Bronchial epithelial cell (primary cell): Measurements from ENCODE around the gene AP5S1. TPM values are rescaled to one million over a fixed set of nuclear protein-coding genes. Genes with fewer than 3 reads are reported as not detected.

ENCODE experiments used
- DNase-seq: peaks from one replicate; pipeline ENCODE4 v3.0.0-alpha.2; 2010; ENCODE audit warnings: low read depth
- FAIRE-seq: peaks from 2 replicates; lab custom pipeline; 2011; peaks lifted over from hg19 to GRCh38; lab: Jason Lieb, UNC
- H3K27me3 ChIP-seq: 2 replicates; pipeline ENCODE4 v1.5.1; 2011; ENCODE audit warnings: low read length; ENCODE audit not compliant: control insufficient read depth, insufficient read depth
- H3K36me3 ChIP-seq: 2 replicates; pipeline ENCODE4 v1.5.1; 2011; ENCODE audit warnings: low read length; ENCODE audit not compliant: control insufficient read depth, insufficient read depth
- H3K4me3 ChIP-seq: 2 replicates; pipeline ENCODE4 v1.5.1; 2011; ENCODE audit warnings: mild to moderate bottlenecking, low read depth, low read length, control low read depth
- total RNA-seq: library from RNA; depleted of rRNA; stranded (reverse); fragments of >200 nt; gene quantifications from 2 replicates; pipeline ENCODE4 v1.2.1, GENCODE V29; 2014
- TF ChIP-seq, protein P1 (sequence below): IDR thresholded peaks from 2 replicates; pipeline ENCODE4 v1.5.1; 2011; ENCODE audit warnings: mild to moderate bottlenecking, moderate library complexity, low read length, control low read depth, inconsistent platforms; ENCODE audit not compliant: insufficient read depth, severe bottlenecking

AP5S1 gene
- total RNA-seq, 1 donor from 2014 or later: 12.4 TPM

DNA sequence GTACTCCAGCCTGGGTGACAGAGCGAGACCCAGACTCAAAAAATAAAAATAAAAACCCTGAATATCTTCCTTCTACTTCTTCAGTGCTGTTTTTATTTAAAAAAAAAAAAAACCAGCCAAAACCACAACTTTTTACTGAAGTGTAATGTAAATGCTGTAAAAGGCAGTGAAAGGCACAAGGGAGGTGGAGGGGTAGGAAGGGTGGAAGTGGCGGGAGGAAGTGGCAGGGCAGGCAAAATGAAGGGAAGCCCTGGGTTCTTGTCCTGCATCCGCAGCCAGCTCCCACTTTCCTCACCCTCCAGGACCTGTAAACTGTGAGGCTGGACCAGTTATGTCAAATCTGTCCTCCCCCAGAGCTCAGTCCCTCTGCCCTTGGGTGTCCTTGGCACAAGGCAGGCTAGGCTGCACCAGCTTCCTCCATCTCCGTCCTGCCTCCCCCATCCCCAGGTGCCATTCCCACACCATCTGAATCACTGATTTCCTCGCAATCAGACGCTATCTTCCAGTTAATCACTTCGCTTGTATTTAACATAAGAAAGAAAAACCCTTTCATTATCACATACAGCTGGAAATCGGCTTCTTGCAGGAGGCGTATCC is 55.1 kb downstream of the AP5S1 start:
- FAIRE-seq (no peak), DNase-seq (no peak)
- Histone ChIP-seq H3K36me3 (peaks cover 3% of the 10 kb centered on the region), H3K27me3 (no peaks in the 10 kb centered on the region), H3K4me3 (no peak overlapping the region)
- TF ChIP-seq, protein P1, sequence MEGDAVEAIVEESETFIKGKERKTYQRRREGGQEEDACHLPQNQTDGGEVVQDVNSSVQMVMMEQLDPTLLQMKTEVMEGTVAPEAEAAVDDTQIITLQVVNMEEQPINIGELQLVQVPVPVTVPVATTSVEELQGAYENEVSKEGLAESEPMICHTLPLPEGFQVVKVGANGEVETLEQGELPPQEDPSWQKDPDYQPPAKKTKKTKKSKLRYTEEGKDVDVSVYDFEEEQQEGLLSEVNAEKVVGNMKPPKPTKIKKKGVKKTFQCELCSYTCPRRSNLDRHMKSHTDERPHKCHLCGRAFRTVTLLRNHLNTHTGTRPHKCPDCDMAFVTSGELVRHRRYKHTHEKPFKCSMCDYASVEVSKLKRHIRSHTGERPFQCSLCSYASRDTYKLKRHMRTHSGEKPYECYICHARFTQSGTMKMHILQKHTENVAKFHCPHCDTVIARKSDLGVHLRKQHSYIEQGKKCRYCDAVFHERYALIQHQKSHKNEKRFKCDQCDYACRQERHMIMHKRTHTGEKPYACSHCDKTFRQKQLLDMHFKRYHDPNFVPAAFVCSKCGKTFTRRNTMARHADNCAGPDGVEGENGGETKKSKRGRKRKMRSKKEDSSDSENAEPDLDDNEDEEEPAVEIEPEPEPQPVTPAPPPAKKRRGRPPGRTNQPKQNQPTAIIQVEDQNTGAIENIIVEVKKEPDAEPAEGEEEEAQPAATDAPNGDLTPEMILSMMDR: no peak

DNA sequence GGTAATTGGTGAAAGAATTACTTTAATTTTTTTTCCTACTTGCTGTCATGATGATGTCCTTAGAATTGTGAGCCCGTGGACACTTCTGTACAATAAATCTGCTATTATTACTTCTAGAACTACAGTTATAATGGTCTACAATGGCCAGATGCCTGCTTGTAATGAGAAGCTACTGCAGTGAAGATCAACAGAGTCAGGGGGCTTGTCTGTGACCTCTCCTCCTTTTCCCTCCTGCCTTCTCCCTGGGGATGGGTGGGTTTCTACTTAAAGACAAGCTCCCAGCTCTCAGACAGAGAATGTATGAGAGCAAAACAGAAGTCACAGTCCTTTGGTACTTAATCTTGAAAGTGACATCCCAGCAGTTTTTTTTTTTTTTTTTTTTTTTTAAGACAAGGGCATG is 55.7 kb downstream of the AP5S1 start:
- Histone ChIP-seq H3K36me3 (peaks cover 3% of the 10 kb centered on the region), H3K27me3 (no peaks in the 10 kb centered on the region), H3K4me3 (no peak overlapping the region)
- no peak for FAIRE-seq
- TF ChIP-seq, protein P1: no peak
- no peak for DNase-seq

DNA sequence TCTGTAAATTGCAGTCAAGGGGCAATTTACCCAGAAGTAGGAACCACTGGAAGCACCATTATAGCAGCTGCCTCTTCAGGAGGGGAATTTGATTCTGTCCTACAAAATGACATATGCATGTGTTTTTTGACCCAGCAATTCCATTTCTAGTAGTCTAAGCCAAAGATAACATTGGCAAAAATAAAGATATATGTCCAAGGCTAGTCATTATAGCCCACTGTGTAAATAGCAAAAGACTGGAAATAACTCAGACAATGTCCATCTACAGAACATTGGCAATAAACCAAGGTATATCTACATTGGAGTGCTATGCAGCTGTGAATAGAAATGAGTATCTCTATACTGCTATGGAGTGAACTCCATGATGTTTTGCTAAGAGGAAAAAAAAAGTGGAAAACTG is 56.3 kb downstream of the AP5S1 start:
- TF ChIP-seq, protein P1: no peak
- FAIRE-seq (no peak), DNase-seq (no peak)
- Histone ChIP-seq H3K4me3 (no peak overlapping the region), H3K36me3 (peaks cover 2% of the 10 kb centered on the region), H3K27me3 (no peaks in the 10 kb centered on the region)

Other genes with a start within 250 kb of the AP5S1 start
- gene GFRA4, start 157.1 kb upstream of the AP5S1 start, total RNA-seq: not detected in 2 replicates
- under 0.01 and 0.53 TPM in 2 replicates for gene ADAM33, start 138.5 kb upstream of the AP5S1 start, total RNA-seq
- not detected in 2 replicates for gene SIGLEC1, start 107.9 kb upstream of the AP5S1 start, total RNA-seq
- not detected in 2 replicates for gene HSPA12B, start 87.9 kb upstream of the AP5S1 start, total RNA-seq
- gene ADISSP, start 52.8 kb upstream of the AP5S1 start, total RNA-seq: 15.0 and 15.4 TPM in 2 replicates
- under 0.01 TPM in 1 of 2 replicates, not detected in the other for gene SPEF1, start 39.1 kb upstream of the AP5S1 start, total RNA-seq
- gene CENPB, start 33.8 kb upstream of the AP5S1 start, total RNA-seq: 67.8 and 87.4 TPM in 2 replicates
- 7.6 and 17.9 TPM in 2 replicates for gene CDC25B, start 24.2 kb upstream of the AP5S1 start, total RNA-seq
- gene MAVS, start 26.3 kb downstream of the AP5S1 start, total RNA-seq: 9.7 and 9.9 TPM in 2 replicates
- 29.7 and 40.3 TPM in 2 replicates for gene PANK2, start 68.8 kb downstream of the AP5S1 start, total RNA-seq
- 1.3 and 2.3 TPM in 2 replicates for gene RNF24, start 195.0 kb downstream of the AP5S1 start, total RNA-seq